ENCODE data around the gene INPP5K. TPM values are rescaled to one million over a fixed set of nuclear protein-coding genes. Genes with fewer than 3 reads are reported as not detected.
A peak's percentile ranks its signal among the peaks of the same experiment; 100 is the strongest.

Gene INPP5K
- total RNA-seq, 1 donor from 2014 or later = 29.8 TPM

DNA sequence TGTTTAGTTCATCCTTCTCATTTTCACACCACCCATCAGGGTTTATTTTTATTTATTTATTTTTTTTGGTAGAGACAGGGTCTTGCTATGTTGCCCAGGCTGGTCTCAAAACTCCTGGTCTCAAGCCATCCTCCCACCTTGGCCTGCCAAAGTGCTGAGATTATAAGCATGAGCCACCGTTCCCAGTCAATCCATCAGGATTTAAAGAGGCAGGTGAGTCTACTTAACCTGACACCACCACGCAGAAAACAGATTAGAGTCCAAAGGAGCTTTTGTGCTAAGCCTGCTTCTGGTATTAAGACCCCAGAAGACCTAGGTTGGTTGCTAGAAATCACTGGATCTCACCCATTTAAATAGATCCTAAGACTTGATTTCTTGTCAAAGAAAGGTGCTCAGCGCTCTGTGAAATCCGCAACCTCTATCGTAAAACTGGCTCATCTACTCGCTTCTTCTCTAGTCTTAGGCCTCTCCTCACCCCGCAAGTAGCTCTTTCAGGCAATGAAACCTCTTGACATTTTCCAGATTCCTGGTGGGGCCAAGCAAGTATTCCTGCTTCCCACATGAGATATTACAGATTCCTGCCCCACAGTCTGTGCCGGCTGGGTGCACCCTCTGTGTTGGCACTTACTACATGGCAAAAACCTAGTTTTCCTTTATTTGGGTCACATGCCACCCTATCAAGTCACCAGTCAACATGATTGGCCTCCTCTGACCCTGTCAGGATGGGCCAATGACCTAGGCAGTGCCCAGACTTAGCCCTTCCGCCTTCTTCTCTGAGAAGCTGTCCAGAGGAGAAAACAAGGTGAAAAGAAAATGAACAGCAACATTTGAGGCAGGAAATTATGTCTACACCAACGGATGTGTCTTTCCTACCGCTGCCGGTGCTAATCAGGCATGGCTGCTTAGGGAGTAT is 37.2 kb upstream of the INPP5K start:
- H3K27ac Mint-ChIP-seq = no peak overlapping the region
- TF ChIP-seq, protein P1, sequence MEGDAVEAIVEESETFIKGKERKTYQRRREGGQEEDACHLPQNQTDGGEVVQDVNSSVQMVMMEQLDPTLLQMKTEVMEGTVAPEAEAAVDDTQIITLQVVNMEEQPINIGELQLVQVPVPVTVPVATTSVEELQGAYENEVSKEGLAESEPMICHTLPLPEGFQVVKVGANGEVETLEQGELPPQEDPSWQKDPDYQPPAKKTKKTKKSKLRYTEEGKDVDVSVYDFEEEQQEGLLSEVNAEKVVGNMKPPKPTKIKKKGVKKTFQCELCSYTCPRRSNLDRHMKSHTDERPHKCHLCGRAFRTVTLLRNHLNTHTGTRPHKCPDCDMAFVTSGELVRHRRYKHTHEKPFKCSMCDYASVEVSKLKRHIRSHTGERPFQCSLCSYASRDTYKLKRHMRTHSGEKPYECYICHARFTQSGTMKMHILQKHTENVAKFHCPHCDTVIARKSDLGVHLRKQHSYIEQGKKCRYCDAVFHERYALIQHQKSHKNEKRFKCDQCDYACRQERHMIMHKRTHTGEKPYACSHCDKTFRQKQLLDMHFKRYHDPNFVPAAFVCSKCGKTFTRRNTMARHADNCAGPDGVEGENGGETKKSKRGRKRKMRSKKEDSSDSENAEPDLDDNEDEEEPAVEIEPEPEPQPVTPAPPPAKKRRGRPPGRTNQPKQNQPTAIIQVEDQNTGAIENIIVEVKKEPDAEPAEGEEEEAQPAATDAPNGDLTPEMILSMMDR (IDR thresholded peaks at IDR 0.05; ENCODE audit: unreplicated experiment) = no peak
- no peak for DNase-seq (ENCODE audit: low spot score, unreplicated experiment)
- no peaks in the 10 kb centered on the region for H3K9me3 Mint-ChIP-seq (ENCODE audit: low read depth)
- H3K27me3 Mint-ChIP-seq = no peaks in the 10 kb centered on the region
- H3K36me3 Mint-ChIP-seq (ENCODE audit: insufficient read depth) = peaks cover 11% of the 10 kb centered on the region
- no peak overlapping the region for H3K4me3 Mint-ChIP-seq (ENCODE audit: low read depth)
- H3K4me1 Mint-ChIP-seq (ENCODE audit: low read depth) = no peaks in the 10 kb centered on the region

DNA sequence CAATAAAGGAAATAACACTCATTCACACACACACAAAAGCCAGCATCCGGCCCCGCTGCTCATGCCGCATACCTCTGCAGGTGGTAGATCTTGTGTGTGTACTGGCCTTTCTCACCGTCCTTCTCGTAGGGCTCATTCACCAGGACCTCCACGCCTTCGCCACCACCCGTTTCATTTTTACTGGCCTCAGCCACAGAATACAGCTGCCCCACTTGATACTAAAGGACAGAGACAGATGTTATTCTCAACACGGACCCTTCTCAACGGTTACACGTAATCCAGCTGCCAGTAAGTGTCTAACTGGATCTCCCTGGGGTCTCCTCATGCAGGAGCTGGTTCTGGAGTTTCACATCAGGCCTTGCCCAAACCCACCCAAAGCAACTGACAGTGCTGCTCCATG is 36.5 kb upstream of the INPP5K start:
- TF ChIP-seq, protein P1 (IDR thresholded peaks at IDR 0.05; ENCODE audit: unreplicated experiment) = no peak
- no peaks in the 10 kb centered on the region for H3K27me3 Mint-ChIP-seq
- no peak for DNase-seq (ENCODE audit: low spot score, unreplicated experiment)
- H3K4me3 Mint-ChIP-seq (ENCODE audit: low read depth) = no peak overlapping the region
- no peaks in the 10 kb centered on the region for H3K9me3 Mint-ChIP-seq (ENCODE audit: low read depth)
- H3K4me1 Mint-ChIP-seq (ENCODE audit: low read depth) = no peaks in the 10 kb centered on the region
- peaks cover 11% of the 10 kb centered on the region for H3K36me3 Mint-ChIP-seq (ENCODE audit: insufficient read depth)
- H3K27ac Mint-ChIP-seq = no peak overlapping the region

DNA sequence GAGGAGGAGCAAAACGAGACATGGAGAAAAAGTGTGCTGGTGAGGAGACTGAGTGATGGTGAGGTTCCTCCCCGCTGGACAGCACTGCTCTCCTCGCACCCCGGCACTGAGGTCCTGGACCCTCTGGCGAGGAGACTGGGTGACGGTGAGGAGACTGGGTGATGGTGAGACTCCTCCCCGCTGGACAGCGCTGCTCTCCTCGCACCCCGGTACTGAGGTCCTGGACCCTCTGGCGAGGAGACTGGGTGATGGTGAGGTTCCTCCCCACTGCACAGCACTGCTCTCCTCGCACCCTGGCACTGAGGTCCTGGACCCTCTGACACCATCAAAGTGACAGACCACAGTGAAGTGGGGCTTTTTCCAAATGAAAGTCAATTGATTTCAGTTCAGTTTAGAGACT is 35.3 kb upstream of the INPP5K start:
- no peak overlapping the region for H3K27ac Mint-ChIP-seq

DNA sequence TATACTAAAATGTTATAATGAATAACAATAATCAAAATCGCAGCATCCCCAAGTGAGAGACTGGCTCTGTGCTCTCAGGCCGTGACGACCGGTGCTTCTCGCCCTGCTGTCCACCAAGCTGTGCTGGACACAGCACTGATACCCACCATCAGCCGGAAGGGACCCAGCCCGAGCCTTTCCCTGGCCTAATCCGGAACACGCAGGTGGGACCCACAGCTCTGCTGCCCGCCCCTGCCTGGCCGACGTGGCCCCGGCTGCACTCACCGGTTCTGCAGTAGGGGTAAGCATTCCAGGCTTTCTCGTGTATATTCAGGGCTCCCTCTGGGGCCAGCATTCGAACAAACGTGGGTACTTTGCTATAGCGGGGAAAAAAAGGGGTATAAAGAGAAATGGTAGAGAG is 31.6 kb upstream of the INPP5K start:
- TF ChIP-seq, protein P1 (IDR thresholded peaks at IDR 0.05; ENCODE audit: unreplicated experiment) = no peak
- no peak for DNase-seq (ENCODE audit: low spot score, unreplicated experiment)
- H3K9me3 Mint-ChIP-seq (ENCODE audit: low read depth) = no peaks in the 10 kb centered on the region
- no peaks in the 10 kb centered on the region for H3K27me3 Mint-ChIP-seq
- H3K27ac Mint-ChIP-seq = peak overlapping the region; percentile 33
- peaks cover 15% of the 10 kb centered on the region for H3K36me3 Mint-ChIP-seq (ENCODE audit: insufficient read depth)
- H3K4me1 Mint-ChIP-seq (ENCODE audit: low read depth) = no peaks in the 10 kb centered on the region
- no peak overlapping the region for H3K4me3 Mint-ChIP-seq (ENCODE audit: low read depth)

More for the DNA sequence above, 35.3 kb upstream of the INPP5K start:
- no peak for DNase-seq (ENCODE audit: low spot score, unreplicated experiment)
- TF ChIP-seq, protein P1 (IDR thresholded peaks at IDR 0.05; ENCODE audit: unreplicated experiment) = no peak
- no peaks in the 10 kb centered on the region for H3K27me3 Mint-ChIP-seq
- H3K4me1 Mint-ChIP-seq (ENCODE audit: low read depth) = no peaks in the 10 kb centered on the region
- H3K4me3 Mint-ChIP-seq (ENCODE audit: low read depth) = no peak overlapping the region
- no peaks in the 10 kb centered on the region for H3K9me3 Mint-ChIP-seq (ENCODE audit: low read depth)
- H3K36me3 Mint-ChIP-seq (ENCODE audit: insufficient read depth) = peaks cover 11% of the 10 kb centered on the region

DNA sequence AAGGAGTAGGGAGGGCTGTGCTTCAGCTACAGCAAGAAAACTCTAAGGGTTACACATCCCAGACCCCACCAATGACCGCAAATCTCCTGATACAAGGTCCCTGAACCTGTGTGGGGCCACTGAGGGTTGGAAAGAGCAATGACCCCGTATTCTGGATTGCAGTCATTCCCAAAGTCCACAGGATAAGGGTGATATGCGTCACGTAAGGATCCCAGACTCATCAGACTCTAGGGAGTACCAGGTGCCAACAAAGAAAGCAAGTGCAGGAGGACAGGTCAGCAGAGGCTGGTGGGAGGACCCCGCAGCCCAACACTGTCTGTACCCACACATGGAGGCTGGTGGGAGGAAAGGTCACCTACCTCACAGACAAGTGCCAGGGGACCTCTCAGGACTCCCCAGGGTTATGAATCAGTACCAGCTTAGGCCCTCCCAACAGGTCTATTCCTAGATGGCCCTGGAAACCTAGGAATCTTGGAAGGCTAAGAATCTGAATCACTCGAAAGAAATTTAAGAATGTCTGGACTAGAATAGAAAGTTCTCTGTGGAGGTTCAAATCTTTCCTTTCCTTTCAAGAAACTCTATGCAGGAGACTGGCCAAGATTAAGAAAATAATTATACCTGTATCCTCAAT is 30.0 kb upstream of the INPP5K start:
- Mint-ChIP-seq H3K4me3 (ENCODE audit: low read depth) (no peak overlapping the region), H3K27me3 (no peaks in the 10 kb centered on the region), H3K9me3 (ENCODE audit: low read depth) (no peaks in the 10 kb centered on the region), H3K27ac (no peak overlapping the region), H3K36me3 (ENCODE audit: insufficient read depth) (peaks cover 14% of the 10 kb centered on the region), H3K4me1 (ENCODE audit: low read depth) (no peaks in the 10 kb centered on the region)
- TF ChIP-seq, protein P1 (IDR thresholded peaks at IDR 0.05; ENCODE audit: unreplicated experiment) = no peak
- DNase-seq (ENCODE audit: low spot score, unreplicated experiment) = no peak
